ENCODE measurements around the gene RNF40.
"Not testable (repeated sequence)": the region's sequence is repeated elsewhere in the genome, so short reads cannot be mapped to it uniquely, and the experiment has no call there.

RNF40 gene

DNA sequence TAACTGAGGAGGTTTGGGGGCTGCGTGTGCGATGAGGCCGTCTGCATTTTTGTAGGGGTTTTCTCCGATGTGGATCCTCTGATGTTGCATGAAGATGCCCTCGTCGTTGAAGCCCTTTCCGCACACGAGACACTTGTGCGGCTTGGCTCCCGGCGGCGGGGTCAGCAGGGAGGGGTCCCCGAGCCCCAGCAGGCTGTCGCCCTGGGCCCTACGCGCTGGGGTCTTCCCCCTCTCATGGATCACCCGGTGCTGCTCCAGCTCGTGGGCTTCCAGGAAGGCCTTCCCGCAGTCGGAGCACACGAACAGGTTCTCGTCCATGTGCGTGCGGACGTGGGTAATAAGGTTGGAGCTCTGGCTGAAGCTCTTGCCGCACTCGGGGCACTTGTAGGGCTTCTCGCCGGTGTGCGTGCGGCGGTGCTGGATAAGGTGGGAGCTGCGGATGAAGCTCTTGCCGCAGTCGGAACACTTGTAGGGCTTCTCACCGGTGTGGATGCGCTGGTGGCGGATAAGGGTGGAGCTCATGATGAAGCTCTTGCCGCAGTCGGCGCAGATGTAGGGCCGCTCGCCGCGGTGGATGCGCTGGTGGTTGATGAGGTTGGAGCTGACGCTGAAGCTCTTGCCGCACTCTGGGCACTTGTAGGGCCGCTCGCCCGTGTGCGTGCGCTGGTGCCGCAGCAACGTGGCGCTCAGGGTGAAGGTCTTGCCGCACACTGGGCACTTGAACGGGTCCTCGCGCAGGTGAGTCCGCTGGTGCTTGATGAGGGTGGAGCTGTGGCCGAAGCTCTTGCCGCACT lies 20.6 kb downstream of the RNF40 start:
- no peak for DNase-seq (ENCODE audit: low read depth)

DNA sequence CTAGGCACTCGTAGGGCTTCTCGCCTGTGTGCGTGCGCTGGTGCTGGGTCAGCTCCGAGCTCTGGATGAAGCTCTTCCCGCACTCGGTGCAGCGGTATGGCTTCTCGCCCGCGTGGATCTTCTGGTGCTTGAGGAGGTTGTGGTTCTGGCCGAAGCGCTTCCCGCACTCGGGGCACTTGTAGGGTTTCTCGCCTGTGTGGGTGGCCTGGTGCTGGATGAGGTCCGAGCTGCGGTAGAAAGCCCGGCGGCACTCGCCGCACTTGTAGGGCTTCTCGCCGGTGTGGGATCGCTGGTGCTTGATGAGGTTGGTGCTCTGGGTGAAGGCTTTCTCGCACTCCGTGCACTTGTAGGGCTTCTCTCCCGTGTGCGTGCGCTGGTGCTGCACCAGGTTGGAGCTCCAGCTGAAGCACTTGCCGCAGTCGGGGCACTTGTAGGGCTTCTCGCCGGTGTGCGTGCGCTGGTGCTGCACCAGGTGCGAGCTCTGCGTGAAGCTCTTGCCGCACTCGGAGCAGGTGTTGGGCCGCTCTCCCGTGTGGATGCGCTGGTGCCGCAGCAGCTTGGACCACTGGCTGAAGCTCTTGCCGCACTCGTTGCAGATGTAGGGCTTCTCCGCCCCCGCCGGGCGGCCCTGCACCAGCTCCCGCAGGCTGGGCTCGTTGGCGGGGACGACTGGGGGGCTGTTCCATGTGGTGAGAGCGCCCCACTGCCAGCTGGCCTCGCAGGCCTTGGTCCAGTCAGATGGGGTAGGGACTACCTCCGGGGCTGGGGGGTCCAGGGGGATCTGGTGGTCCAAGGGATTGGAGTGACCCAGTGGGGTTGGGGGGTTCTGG lies 21.4 kb downstream of the RNF40 start:
- no peak for DNase-seq (ENCODE audit: low read depth)

DNA sequence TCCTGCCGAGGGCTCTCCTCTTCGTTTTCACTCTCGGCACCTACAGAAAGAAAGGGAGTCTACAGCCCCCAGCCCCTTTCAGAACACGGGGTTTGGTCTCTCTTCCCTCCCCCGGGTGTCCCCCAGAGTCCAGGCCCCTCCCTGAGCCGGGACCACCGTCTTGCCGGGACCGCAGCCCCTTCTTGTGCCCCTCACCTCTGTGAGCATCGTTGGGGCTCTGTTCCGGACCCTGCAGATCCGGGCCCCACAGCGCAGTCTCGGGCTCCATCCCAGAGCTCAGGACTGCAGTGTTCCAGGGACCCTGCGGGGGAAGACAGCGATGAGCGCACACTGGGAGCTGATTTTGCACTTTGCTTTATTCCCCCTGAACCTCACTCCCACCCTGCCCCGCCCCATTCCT lies 22.1 kb downstream of the RNF40 start:
- DNase-seq (ENCODE audit: low read depth), result no peak

DNA sequence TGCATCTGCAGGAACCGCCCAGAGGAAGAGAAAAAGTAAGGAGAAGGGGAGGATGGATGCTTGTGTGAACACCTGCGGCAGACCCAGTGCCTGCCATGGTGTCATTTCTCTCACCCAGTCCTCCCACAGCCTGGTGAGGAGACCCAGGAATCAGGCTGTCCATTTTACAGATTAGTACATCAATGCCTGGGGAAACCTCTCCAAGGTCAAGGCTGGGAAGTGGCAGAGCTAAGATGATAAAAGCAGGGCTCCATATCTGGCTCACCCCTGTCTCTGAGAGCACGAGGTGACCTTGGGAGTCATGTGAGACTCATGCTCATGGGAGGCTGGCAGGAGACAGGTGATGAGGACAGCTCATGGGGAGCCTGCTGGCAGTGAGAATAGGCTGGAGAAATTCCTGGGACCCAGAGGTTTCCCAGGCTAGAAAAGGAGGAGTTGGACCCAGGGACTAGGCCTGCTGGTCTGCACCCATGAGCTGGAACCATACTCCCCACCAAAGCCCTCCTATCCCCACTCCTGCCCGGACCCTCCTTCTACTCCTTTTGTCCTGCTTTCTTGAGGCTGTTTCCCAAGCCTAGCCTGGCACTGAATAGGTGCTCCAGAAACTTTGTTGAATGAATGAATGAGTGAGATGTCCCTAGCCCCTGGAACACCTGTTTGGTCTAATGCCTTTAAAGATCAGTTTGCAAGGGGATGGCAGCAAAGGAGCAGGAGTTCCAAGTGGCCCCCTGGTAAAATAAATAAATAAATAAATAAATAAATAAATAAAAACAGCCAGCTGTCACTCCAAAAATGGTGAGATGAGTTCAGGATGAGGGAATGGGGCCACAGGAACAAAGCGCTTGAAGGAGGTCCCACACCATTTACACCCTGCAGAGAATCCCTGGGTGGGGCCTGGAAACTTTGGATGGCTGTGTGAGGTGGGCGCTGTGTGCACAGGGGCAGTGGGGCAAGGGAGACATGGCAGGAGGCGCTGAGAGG lies 23.3 kb downstream of the RNF40 start:
- DNase-seq (ENCODE audit: low read depth), result no peak

DNA sequence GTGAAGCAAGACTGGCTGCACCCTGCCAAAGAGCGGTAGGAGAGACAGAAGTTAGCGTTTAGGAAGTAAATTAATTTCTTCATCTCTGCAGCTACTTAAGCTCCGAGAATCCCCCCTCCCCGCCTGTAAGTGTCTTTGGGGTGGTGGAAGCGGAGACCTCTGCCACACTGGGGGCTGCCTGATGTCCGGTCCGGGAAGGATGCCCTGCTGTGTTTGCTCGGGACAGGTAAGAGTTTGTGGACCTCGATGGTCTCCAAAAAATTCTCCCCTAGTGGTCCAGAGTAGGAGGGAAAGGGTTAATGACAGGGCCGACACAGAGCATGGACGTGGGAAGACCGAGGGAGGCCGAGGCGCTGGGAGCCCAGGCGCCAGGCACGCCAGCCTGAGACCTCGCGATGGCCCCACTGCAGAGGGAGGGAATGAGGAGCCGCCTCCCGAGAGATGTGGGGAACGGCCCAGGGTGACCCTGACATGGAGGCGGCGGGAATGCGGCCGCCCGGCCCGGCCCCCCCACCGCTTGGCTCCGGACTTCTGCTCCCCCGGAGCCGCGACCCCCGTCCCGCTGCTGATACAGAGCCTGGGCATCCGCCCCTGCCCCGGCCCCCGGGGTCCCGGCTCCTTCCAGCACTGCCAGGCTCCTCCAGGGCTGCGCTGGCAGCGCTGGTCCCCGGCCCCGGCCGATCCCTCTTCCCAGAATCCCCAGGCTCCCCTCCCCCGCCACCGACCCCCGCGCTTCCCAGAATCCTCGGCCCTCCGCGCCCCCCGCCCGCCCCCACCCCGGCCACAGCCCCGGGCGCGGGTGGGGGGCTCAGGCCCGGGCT lies 24.2 kb downstream of the RNF40 start:
- DNase-seq (ENCODE audit: low read depth), result no peak

DNA sequence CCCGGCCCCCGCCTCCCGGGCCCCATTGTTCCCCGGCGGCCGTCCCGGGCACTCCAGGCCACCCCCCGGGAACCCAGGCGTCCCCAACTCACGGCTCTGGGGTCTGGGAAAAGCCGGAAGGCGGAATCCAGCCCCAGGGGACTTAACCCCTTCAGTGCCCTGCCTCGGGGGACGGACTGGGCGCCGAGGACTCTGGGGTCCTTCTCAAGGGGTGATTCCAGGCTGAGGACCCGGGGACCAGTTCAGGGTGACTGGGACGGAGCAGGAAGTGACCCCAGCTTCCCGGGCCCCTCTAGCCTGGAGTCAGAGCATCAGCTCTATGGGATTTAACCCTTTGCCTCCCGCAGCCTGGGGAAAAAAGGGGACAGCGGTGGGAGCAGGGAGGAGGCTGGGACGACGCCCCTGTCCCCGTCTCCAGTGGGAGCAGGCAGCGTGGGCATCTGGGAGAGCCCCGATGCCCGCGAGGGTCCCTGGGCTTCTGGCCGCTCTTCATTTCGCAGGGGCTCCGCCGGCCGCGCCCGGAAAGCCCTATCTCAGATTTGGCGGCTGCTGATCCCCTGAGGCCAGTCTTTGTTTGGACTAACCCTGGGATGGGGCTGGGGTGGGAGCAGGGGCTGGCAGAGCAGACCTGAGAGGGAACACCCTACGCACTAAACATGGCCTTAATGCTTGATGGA lies 25.0 kb downstream of the RNF40 start, which contains the start of gene ZNF629:
TSS of gene ZNF629 (minus strand) at position 270 of the 677 bp plus-strand sequence. CDS start 2,723 bp downstream, outside the sequence.
- DNase-seq (ENCODE audit: low read depth), result no peak

DNA sequence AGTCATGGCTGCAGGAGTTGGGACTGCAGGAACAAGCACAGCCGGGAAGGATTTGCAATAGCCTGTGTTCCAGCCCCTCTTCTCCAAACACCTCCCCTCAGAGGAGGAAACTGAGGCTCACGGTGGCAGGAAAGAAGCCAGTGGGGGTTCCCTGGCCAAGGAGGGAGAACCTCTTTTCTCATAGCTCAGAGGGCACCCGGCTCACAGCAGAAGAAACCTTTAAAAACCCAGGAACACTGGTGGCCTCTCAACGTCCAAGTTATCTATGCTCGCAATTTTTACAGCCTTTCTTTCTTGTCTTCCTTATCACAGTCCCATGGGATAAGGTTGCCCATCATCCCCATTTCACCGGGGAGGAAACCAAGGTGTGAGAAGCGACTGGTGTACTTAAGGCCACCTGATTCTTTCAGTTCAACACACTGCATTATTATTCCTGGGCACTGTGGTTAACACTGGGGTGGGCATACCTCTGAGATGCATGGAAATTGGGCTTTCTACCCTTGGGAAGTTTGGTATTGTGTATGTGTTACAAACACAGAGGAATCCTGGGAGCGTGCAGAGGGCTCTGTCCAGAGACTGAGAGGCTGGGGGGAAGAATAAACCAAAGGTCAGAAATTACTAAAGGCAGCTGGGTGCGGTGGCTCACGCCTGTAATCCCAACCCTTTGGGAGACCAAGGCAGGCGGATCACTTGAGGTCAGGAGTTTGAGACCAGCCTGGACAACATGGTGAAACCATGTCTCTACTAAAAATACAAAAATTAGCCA lies 25.7 kb downstream of the RNF40 start:
- DNase-seq (ENCODE audit: low read depth), result no peak

DNA sequence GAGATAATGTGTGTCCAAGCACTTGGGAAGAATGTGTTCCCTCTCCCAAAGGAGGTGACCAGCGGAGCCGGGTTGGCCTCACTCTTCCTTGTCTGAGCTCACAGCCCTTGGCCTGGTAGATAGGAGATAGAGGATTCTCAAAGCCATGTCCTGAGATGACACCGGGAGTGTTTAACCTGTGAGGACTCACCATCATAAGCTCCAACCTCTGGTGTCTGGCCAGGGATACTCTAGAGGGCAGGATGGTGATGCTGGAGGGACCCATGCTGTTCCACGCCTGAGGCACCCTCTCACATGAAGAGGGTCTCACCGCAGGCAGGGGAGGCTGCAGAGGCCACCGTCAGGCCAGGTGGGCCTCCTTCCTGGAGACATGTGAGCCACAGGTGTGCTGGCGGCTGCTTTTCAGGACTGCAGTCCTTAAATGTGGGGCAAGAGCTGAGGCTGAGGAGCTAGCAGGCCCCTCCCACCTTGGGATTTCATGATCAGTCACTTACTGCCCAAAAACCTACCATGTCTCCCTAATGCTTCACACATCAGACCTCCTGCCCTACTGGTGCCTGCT lies 31.5 kb downstream of the RNF40 start:
- no peak for DNase-seq (ENCODE audit: low read depth)

DNA sequence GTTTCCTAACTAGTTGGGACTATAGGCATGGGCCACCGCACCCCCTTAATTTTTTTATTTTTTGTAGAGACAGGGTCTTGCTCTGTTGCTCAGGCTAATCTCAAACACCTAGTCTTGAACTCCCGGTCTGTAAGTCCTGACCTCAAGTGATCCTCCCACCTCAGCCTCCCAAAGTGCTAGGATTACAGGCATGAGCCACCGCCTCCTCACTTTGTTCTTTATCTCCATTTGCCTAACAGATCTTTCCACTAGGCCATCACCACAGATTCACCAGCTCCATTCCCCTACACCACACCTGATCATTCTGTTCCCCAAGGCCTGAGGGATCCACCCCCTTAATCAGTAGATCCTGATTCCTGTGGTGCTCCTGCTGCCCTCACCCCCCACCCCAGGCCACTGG lies 32.5 kb downstream of the RNF40 start:
- DNase-seq (ENCODE audit: low read depth), result no peak

DNA sequence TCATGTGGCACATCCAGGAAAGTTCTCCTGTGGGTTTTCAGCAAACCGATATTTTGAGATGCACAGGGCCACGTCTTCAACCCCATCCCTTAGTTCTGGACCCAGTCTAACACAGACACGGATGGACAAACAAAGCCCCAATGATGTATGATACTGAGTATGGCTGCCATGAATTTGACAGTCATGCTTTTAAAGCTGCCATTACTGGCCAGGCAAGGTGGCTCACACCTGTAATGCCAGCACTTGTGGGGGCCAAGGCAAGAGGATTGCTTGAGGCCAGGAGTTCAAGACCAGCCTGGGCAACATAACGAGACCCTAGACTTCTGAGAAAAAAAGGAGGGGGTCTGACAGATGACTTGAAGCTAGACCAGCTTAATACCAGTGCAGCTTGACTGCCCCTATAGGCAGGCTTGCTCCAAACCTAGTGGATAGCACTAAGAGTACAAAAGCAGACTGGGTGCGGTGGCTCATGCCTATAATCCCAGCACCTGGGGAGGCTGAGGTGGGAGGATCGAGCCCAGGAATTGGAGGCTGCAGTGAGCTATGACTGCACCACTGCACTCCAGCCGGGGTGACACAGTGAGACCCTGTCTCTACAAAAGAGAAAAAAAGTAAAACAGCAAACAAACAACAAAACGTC lies 35.7 kb downstream of the RNF40 start:
- DNase-seq (ENCODE audit: low read depth), result no peak

DNA sequence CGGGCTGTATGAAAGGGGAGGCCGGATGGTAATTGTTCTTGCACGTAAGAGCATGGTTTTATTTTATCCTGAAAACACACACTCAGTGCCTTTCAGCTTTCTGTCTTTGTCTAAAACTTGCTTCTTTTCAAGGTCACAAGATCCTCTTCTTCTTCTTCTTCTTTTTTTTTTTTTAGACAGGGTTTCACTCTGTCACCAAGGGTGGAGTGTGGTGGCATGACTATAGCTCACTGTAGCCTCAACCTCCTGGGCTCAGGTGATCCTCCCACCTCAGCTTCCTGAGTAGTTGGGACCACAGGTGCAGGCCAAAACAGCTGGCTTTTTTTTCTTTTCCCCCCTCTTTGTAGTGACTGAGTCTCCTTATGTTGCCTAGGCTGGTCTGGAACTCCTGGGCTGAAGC lies 40.8 kb downstream of the RNF40 start:
- DNase-seq (ENCODE audit: low read depth), result no peak

DNA sequence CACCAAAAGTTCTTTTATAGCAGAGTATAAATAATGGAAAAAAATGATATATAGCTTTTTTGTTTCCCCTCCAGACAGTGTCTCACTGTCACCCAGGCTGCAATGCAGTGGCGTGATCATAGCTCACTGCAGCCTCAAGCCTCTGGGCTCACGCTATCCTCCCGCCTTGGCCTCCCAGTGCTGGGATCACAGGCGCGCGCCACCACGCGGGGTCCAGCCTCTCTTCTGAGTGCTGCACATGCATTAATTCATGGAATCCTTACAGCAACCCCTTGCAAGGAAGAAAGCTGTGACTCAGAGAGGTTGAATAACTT lies 42.9 kb downstream of the RNF40 start:
- no peak for DNase-seq (ENCODE audit: low read depth)

DNA sequence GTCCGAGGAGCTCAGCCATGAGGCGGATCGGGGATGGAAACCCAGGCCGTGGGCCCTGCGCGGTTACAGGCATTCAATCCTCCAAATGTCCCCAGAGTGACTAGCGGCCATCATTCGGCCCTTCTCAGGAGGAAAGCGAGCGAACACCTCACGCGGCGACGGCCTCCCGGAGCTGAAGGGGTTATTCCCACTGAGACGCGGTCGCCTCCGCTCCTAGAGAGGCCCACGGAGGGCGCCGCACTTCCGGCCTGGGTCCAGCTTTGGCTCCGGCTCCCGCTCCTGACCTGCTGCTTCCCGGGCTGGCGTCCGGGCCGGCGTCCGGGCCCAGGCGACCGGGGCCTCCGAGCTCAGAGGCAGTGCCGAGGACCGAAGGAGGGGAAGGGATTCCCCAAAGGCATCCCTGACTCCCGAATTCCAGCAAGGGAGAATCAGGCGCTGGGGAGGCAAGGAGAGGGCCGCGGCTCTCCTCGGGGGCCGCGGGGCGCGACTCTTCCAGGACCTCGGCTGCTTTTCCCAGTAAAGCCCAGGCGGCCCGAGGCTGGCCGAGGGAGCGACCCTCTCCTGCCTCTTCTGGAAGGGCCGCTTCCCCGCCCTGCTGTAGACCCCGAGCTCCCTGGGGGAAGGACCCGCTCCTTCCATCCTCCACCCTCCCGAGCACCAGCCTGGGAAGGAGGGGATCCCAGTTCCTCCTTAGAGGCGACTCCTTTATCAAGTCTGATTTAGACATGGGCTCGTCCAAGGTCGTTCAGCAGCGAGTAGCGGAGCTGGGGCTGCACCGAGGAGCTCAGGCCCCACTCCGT lies 43.4 kb downstream of the RNF40 start:
- DNase-seq (ENCODE audit: low read depth), result peak; percentile 45

DNA sequence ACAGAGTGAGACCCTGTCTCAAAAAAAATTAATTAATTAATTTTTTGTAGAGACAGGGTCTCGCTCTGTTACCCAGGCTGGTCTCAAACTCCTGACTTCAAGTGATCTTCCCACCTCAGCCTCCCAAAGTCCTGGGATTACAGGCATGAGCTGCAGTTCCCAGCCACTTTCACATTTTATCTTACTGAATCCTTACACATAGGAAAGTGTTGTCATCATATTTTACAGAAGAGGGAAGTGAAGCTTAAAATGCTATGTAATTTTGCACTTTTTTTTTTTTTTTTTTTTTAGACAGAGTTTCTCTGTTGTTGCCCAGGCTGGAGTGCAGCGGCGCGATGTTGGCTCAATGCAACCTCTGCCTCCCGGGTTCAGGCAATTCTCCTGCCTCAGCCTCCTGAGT lies 46.0 kb downstream of the RNF40 start:
- DNase-seq (ENCODE audit: low read depth), result no peak

DNA sequence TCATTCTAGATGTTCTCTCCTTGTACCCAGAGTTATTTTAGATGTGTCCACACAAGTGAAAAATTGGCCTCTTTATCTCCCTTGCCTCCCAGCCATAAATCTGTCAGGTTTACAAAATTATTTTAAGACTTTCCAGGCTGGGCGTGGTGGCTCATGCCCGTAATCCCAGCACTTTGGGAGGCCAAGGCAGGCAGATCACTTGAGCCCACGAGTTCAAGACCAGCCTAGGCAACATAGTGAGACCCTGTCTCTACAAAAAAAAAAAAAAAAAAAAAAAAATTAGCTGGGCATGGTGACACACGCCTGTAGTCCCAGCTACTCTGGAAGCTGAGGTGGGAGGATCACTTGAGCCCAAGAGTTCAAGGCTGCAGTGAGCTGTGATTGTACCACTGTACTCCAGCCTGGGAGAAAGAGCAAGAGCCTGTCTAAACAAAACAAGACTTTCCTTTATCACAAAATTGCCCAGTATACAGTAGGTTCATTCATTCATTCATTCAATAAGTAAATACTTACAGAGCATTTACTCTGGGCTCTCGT lies 46.8 kb downstream of the RNF40 start:
- not testable (repeated sequence) for DNase-seq (ENCODE audit: low read depth)

DNA sequence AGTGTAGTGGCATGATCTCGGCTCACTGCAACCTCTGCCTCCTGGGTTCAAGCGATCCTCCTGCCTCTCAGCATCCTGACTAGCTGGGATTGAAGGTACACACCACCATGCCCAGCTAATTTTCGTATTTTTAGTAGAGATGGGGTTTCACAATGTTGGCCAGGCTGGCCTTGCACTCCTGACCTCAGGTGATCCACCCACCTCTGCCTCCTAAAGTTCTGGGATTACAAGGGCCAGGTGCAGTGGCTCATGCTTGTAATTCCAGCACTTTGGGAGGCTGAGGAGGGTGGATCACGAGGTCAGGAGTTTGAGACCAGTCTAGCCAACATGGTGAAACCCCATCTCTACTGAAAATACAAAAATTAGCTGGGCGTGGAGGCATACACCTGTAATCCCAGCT lies 47.6 kb downstream of the RNF40 start:
- DNase-seq (ENCODE audit: low read depth), result not testable (repeated sequence)

DNA sequence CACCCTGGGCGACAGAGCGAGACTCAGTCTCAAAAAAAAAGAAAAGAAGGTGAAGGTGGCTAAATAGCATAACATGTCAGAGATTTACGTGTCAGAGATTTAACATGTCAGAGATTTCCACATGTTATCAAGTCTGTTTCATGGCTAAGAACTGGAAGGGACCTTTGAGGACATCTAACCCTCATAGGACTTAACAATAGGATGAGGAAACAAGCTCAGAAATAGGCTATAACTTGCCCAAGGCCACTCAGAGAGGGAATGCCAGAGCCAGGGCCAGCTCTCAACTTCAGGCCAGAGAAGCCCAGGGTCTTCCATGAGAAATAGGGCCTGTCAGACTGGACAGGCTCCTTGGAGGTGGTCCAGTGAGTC lies 51.7 kb downstream of the RNF40 start:
- DNase-seq (ENCODE audit: low read depth), result no peak

DNA sequence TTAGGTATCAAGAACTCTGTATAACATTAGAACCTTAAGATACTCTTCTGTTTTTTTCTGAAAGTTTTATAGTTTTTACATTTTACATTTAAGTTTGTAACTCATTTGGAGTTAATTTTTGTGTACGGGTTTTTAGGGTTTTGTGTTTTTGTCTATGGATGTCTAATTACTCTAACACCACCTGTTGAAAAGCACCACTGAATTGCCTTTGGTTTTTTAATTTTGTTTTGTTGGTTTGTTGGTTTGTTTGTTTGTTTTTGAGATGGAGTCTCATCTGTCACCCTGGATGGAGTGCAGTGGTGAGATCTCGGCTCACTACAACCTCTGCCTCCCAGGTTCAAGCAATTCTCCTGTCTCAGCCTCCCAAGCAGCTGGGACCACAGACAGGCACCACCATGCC lies 54.6 kb downstream of the RNF40 start:
- no peak for DNase-seq (ENCODE audit: low read depth)
